Skin epidermis (tissue), 12 donors: ENCODE results near the gene SLC25A26.

Experiments used
- H3K27ac ChIP-seq, 21 experiments: fragments of 200-600 bp; sonication (generic) in 11 of 21; one replicate each; pipeline ENCODE4 v1.5.0; 2020; ENCODE audit warnings: mild to moderate bottlenecking in 3 of 21, inconsistent platforms in 2 of 21, moderate library complexity in 2 of 21
- H3K4me3 ChIP-seq, 7 experiments: fragments of 200-600 bp; sonication (generic) in 2 of 7; one replicate each; pipeline ENCODE4 v1.5.0; 2020; ENCODE audit warnings: inconsistent platforms in 2 of 7, mild to moderate bottlenecking in 2 of 7, moderate library complexity in 1 of 7

SLC25A26 gene

DNA sequence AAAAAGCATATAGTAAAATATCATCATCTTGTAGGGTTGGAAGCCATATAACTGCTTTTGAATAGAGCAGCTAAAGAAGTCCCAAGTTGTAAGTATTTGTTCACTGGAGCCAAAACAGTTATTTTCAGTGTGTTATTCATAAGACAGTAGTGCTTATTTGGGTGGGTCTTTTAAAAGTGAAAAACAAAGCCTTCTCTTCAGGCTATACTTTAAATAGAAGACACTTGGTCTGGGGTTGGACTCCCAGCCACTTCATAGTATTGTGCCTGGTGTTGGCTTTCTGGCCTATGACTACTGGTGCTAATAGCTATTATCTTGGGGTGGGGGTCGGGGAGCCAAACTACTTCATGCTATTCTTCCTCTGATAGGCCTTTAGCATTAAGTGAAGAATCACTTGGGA is 135.2 kb downstream of the SLC25A26 start:
- Histone ChIP-seq H3K4me3 (no peak overlapping the region), H3K27ac (no peak overlapping the region)

DNA sequence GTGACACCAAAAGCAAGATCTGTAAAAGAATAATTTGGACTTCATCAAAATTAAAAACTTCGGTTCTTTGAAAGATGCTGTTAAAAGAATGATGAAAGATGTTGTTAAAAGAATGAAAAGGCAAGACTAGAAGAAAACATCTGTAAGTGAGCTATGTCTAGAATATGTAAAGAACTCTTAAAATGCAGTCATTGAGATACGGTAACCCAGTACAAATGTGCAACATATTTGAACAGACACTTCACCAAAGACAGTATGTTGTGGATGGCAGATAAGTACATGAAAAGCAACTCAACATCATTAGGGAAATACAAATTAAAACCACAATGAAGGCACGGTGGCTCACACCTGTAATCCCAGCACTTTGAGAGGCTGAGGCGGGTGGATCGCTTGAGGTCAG is 140.6 kb downstream of the SLC25A26 start:
- Histone ChIP-seq H3K4me3 (no peak overlapping the region), H3K27ac (no peak overlapping the region)

DNA sequence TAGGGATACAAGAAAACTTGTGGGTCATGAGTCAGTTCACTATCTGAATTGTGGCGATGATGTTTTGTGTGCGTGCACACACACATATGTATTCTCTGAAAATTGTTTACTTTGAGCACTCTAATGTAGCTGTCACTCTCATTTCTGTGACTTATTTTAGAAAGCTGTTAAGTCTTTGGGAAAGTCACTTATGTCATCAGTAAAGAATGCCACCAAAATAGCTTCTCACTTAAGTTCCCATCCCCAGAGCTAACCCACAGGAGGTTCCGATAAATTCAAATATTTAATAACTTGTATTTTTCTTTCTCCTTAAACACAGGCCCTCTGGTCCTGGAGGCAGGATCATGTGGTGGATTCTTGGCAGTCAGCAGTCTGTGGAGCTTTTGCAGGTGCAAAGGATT is 141.7 kb downstream of the SLC25A26 start:
- no peak overlapping the region for H3K4me3 ChIP-seq
- no peak overlapping the region for H3K27ac ChIP-seq

DNA sequence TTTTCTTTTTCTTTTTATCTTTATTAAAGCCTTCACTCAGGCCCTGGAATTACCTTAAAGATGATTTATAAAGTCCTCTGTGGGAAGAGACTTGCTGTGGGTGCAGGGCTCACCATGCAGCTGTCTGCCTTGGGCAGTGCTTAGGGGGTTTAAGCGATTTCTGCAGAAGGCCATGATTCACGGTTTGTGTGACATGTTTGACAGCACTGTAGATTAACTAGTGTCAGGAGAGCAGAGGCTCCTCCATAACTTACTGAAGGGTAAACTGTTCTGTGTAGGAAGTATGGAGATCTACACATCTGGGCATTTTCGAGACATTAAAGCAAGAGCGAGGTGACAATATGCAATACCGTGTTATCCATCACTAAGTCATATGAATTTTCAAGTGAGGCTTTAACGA is 142.3 kb downstream of the SLC25A26 start:
- no peak overlapping the region for H3K4me3 ChIP-seq
- H3K27ac ChIP-seq, result no peak overlapping the region

DNA sequence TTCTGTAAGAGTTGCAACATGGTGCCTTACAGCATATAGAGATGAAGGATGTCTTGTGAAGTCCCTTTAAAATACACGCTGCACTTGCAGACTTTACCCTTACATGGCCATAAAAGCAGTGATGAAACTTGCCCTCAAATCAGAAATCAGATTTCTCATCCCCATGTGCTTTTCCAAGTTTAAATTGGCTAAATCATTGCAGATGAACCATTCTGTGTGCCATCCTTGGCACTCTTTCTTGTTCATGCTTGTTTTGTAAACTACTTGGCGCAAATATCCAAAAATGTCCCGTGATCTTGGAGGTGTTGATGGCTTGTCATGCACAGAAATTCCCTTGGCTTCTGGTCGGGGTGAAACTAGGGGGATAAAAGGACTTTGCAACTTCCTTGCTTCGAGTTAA is 144.3 kb downstream of the SLC25A26 start:
- Histone ChIP-seq H3K27ac (no peak overlapping the region), H3K4me3 (no peak overlapping the region)

DNA sequence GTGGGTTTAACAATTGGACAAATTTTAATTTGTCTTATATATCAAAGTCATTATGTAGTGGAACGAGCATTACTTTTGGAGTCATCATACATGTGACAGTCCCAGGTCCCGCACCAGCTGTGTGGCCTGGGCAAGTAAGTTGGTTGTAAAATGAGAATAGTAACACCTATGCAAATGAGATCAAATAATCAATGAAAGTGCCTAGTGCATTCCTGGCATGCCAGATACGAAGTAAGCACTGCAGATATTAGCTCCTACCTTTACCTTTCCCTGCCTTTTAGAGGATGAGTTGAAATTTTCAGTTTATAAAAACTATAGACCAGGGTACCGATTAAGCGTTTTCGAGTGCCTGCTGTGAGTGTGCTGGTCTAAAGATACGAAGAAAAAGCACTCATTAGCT is 145.9 kb downstream of the SLC25A26 start:
- H3K27ac ChIP-seq, result no peak overlapping the region

DNA sequence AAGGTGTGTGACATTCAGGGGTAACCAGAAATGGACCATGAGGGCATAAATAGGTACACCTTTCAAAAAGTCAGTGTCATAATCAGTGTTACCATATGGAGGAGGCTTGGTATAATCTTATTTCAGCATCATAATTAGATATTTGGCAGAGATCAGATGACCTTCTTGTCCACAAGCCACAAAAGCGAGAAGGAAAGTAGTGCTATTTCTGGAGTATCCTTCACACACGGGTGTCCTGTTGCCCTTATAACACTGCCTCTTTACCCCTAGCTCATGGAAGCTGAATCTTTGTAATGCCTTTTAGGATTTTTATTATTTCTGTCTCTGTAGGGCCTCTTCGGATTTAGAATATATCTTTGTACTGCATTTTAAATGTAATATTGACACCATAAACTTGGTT is 147.2 kb downstream of the SLC25A26 start:
- H3K27ac ChIP-seq, result no peak overlapping the region
- no peak overlapping the region for H3K4me3 ChIP-seq

More for the DNA sequence above, 145.9 kb downstream of the SLC25A26 start:
- no peak overlapping the region for H3K4me3 ChIP-seq

DNA sequence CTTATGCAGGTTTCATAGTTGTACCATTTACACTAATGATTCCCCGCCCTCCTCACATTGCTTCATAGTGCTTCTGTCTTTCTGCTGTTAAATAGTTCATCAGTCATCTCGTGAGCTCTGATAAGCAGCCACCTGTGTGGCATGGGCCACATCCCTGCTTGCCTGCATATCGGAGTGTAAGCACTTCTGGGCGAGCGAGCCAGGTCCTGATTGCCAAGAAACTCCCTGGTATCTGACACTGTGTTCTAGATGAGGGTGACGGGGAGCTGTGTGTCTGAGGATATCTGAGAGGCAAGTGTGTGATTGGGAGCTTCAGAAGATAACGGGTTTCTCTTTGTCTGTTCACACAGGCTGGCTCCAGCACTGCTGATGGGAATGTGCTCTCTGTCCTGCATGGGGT is 149.4 kb downstream of the SLC25A26 start:
- H3K4me3 ChIP-seq, result no peak overlapping the region

DNA sequence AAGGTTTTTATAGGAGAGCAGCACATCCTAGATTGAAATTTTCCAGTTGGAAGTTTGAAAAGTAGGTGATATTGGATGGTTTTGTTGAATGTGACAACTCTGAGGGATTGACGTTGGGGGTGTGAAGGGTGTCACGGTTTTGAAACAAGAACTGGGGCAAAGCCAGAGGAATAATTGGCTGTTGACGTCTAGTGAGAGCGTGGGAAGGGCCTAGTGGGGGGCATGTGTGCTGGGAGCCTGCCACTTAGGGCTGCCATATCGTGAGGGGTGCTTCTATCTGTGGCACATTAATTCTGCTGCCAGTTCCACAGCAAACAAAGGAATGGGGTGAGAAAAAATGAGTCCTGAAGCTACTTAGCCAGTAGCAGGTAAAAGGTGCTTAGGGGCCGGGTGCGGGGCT is 150.6 kb downstream of the SLC25A26 start:
- Histone ChIP-seq H3K27ac (no peak overlapping the region), H3K4me3 (no peak overlapping the region)

More for the DNA sequence above, 149.4 kb downstream of the SLC25A26 start:
- H3K27ac ChIP-seq, result no peak overlapping the region

DNA sequence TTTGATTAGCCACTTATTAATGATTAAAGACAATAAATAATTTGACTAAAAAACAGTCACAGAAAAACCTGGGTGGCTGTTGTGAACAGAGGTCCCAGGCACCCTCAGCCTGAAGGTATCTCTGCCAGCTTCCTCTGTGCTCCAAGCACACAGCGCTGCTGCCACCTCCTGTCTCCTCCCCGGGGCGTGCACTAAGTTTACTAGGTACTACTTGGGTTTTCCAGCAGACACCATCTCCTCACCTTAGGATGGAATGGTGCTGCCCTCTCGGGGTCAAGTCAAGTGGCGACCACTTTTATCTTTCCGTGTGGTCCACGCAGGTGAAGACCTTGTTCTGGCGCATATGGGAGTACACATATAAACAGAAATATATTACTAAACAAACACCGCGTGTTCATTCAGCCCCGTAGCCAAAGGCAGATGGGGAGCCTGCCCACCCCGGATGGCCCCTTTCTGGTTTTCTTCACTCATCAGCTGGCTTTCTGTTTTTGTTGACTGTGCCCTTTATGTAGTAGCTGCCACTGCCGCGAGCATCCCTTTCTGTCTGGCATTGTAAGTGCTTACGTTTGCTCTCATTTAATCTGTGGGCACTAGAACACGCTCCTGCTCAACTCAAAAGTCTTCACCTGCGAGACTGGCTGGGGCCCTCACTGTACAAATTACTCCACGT is 152.0 kb downstream of the SLC25A26 start:
- H3K27ac ChIP-seq, result no peak overlapping the region
- H3K4me3 ChIP-seq, result no peak overlapping the region

DNA sequence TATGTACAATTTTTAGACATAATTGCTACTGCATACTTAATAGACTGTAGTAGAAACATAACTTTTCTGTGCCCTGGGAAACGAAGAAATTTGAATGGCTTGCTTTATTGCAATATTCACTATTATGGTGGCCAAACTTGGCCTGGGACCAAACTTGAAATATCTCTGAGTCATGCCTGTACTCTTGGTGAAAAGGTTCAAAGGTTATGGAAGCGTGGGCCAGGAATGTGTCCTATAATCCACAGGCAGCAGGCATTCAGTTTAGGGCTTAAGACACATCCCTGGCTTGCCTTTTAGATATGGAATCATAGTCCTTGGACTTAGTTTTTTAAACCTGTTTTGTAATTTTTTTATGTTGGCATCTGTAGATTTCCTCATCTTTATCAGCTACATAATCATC is 155.8 kb downstream of the SLC25A26 start:
- no peak overlapping the region for H3K27ac ChIP-seq
- no peak overlapping the region for H3K4me3 ChIP-seq

DNA sequence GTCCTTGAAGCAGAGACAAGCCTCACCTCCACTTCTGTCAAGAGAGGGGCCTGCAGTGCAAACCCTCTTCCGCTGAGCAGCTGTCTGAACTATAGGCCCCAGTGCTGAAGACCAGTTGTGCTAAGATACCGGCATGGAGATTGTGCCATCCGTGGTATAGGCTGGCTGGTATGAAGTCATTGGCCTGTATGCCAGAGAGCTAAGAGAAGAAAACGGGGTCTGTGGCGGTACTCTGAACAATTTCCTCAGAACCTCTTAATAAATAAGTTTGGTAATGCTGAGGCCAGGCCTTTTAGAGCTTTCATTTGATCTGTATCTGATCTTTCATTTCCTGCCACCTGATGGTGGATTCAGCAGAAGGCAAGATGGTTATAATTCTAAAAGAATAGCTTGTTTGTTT is 157.0 kb downstream of the SLC25A26 start:
- H3K4me3 ChIP-seq, result no peak overlapping the region
- peak overlapping the region in 3 of 21 experiments; percentile 0 to 39 (median 4) for H3K27ac ChIP-seq

DNA sequence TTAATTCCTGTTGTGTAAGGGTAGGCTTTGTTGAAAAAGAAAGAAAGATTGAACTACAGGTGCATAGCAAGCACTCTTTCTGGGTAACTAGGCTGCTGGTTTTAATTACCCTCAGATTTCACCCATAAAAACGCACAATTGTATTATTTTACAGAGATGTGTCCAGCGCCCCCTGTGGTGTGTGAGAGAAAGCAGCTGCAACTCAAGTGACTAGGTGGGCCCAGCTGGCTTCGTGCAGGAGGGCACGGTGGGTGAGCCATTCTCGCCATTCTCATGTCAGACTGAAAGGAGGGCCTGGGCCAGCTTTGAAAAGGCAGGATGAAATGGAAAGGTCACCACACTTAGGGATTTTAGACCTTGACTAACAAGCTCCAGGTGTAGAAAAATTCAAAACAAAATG is 157.5 kb downstream of the SLC25A26 start:
- H3K4me3 ChIP-seq, result no peak overlapping the region

DNA sequence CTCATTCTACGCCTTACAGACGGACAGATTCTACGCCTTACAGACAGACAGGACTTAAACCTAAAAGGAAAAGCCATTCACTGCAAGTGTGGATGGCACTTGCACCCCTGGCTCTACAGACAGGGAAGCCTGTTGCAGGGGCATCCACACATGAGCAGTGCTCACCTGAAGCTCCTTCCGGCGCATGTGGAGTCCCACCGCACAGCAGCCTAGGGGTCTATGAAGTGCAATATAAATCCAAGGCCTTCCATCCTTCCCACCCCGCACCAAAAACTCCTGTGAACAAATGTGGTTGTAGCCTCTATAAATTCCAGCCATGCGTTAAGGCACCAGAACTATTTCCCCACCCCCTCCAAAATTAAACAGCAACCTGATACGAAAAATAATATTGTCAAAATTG is 158.8 kb downstream of the SLC25A26 start:
- H3K4me3 ChIP-seq, result no peak overlapping the region
- no peak overlapping the region for H3K27ac ChIP-seq

More for the DNA sequence above, 157.5 kb downstream of the SLC25A26 start:
- peak overlapping the region in 3 of 21 experiments; percentile 0 to 39 (median 4) for H3K27ac ChIP-seq

DNA sequence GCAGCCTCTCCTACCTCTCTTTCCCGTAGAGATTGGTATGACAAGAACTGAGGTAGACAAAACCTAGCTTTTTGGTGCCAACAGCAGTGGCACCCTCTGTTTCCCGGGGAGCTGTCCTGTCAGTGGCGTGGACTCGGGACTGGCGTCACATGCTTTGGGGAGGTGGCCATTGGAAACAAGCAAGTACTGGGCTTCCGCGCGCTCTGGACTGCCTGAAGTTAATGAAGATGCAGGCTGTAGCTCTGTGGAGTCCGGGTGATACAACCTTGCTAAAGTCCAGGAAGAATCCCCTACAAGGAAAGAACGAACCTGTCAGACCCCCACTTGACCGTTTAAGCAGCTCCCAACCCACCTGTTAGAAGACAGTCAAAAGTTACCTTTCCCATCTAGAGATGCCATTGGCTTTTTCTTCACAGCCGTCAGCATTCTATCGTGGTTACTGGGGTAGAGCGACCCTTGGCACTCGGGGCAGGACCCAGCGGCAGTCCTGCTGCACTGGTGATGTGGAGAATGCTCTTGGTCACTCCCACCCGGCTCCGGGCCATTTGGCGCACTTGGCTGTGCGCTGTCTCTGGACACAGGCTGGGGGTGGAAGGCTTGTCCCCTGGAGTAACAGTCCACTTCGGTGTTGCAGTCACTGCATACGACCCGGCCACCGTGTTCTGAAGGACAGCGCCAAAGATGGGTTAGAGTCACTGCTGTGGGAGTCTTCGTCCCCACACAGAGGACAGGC is 159.6 kb downstream of the SLC25A26 start:
- H3K4me3 ChIP-seq, result no peak overlapping the region
- H3K27ac ChIP-seq, result no peak overlapping the region

DNA sequence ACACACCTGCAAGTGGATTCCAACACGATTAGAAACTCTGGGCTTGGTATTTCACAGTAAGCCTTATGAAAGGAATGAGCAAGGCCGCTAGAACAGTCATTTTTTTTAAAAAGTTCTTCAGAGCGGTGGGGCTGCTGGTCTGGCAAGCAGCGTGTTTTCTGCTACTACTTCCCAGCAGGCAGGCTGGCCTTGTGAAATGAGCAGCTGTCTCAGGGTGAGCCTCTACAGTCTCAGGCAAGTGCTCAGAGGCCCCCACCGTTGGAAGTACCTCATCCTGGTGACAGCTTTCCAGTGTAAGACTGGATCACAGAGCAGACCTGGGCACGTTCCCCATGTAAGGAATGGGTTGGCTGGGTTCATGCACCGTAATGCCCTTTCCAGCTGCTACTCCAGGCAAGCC is 160.8 kb downstream of the SLC25A26 start:
- H3K4me3 ChIP-seq, result no peak overlapping the region
- no peak overlapping the region for H3K27ac ChIP-seq

DNA sequence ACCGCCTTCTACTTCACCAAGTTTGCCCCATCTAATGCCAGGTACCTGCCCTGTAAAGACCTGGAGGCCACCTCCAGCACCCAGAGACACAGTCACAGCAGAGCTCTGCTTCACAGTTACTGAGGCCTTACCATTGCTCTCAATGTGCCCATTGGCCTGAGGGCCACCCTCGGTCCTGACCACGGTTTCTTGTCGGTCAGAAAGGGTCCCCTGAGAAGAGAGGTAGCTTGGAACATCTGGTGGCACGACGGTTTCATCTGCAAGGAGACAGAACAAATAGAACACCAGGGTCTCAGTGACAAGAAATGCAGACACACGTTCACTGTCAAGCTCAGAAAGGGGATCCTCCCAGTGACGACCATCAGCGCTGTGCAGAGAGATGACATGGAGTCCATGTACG is 161.3 kb downstream of the SLC25A26 start:
- no peak overlapping the region for H3K4me3 ChIP-seq
- H3K27ac ChIP-seq, result no peak overlapping the region

DNA sequence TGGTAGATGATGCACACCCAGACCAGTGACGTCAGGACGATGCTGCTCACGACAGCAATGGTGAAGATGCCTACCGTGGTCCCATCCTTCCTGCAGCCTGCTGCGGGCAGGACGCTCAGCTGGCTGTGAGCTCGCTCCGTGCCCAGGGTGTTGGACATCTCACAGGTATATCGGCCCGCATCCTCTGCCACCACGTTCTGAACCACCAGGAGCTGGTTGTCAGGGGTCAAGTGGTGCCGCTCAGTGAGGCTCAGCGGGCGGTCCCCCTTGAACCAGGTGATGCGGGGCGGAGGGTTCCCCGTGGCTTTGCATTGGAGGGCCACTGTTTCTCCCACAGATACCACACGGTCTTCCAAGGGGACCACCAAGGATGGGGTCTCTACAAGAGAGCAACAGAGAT is 162.2 kb downstream of the SLC25A26 start:
- Histone ChIP-seq H3K27ac (no peak overlapping the region), H3K4me3 (no peak overlapping the region)

DNA sequence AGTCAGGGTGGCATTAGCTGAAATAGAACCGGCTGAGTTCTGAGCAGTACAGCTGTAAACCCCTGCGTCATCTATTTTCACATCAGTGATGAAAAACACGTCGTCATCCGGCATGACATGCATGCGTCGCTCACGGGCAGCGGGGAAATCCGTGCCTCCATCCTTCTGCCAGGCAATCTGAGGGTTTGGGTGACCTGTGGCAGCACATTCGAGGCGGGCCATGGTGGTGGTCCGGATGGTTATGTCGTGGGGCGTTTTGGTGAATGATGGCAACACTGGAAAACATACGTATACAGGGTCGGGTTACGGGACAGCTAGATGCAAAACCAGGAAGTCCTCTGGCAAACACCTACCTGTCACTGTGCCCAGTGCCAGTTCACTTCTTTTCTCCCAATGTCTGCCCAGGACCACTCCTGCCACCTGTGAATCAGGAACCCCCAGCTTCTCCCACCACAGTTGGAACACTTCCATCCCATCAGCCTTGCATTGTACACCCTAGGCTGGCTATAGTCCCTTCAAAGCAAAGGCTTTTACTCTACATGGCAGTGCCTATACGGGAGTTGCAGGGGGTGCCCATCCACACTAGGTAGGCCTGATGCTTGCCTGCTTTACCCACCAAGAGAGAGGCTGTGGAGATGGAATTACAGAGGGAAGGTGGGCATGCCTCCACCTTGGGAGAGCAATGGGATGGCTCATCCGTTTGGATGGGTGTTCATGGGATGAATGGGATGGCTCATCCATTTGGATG is 163.4 kb downstream of the SLC25A26 start:
- H3K27ac ChIP-seq, result no peak overlapping the region

DNA sequence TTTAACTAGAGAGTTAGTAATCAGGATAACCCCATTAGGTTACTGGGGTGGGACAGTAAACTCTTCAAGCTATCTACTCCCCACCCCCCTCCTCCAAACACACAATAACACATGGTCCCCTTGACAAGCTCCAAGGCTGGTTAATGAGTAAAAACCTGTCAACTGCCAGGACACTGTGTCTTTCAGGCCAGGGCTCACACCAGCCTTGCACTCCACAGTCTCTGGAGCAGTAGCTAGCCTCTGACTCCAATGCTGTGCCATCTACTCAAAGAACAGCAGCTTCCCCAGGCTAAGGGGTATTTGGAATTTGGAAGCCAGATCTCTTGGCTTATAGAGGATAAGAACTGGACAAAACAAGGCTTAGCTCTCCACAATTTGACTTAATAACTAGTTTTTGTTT is 164.3 kb downstream of the SLC25A26 start:
- H3K4me3 ChIP-seq, result no peak overlapping the region
- H3K27ac ChIP-seq, result no peak overlapping the region

More for the DNA sequence above, 163.4 kb downstream of the SLC25A26 start:
- no peak overlapping the region for H3K4me3 ChIP-seq
